IPS-11a (cell line): Measurements from ENCODE around the gene COP1.

Source experiments
- H3K4me3 ChIP-seq: one replicate; pipeline ENCODE4 v1.5.1; 2013; ENCODE audit warnings: low read depth, low read length, control low read depth

The COP1 gene

GRCh38 chr1:175902281-175902680 is 304.8 kb downstream of the COP1 start:
- no peak overlapping the region for H3K4me3 ChIP-seq

- no peak overlapping the region for H3K4me3 ChIP-seq
These were observed 305.8 kb downstream of the COP1 start for GRCh38 chr1:175901076-175901836.

GRCh38 chr1:175900171-175900570 is 306.9 kb downstream of the COP1 start:
- no peak overlapping the region for H3K4me3 ChIP-seq

- H3K4me3 ChIP-seq = no peak overlapping the region
These were observed 311.1 kb downstream of the COP1 start for GRCh38 chr1:175895966-175896365.
